MM.1S (cell line): ENCODE data around the gene LIPI.

Experiments used
- DNase-seq: peaks from one replicate; pipeline ENCODE4 v3.0.0-alpha.2; 2015
- H2AFZ ChIP-seq: fragments of 300-600 bp; sonication (generic); 2 replicates; pipeline ENCODE4 v1.6.0; 2016; ENCODE audit warnings: antibody characterized with exemption, low read length
- H3F3A ChIP-seq: fragments of 300-600 bp; sonication (generic); 2 replicates; pipeline ENCODE4 v1.6.1; 2016; ENCODE audit warnings: mild to moderate bottlenecking, antibody characterized with exemption, low read length, moderate library complexity, mixed read lengths; ENCODE audit not compliant: insufficient read depth
- H3K27ac ChIP-seq: fragments of 300-600 bp; sonication (generic); 2 replicates; pipeline ENCODE4 v1.5.1; 2016; ENCODE audit warnings: mild to moderate bottlenecking, low read length
- H3K27me3 ChIP-seq: fragments of 300-600 bp; sonication (generic); replicated peaks from 2 replicates; pipeline ENCODE4 v1.6.0; 2016; ENCODE audit warnings: low read length; ENCODE audit not compliant: insufficient read depth
- H3K36me3 ChIP-seq: fragments of 300-600 bp; sonication (generic); replicated peaks from 2 replicates; pipeline ENCODE4 v1.6.1; 2016; ENCODE audit warnings: mild to moderate bottlenecking, low read length, mixed read lengths; ENCODE audit not compliant: insufficient read depth
- H3K4me1 ChIP-seq: fragments of 300-600 bp; sonication (generic); 2 replicates; pipeline ENCODE4 v1.6.1; 2016; ENCODE audit warnings: low read length, mixed read lengths
- H3K4me2 ChIP-seq: fragments of 300-600 bp; sonication (generic); 2 replicates; pipeline ENCODE4 v1.6.0; 2016; ENCODE audit warnings: low read depth, low read length
- H3K4me3 ChIP-seq: fragments of 300-600 bp; sonication (generic); 2 replicates; pipeline ENCODE4 v1.5.1; 2016; ENCODE audit warnings: low read length, mixed read lengths
- H3K79me2 ChIP-seq: fragments of 300-600 bp; sonication (generic); 2 replicates; pipeline ENCODE4 v1.6.1; 2016; ENCODE audit warnings: mixed run types, low read length, mixed read lengths
- H3K9ac ChIP-seq: fragments of 300-600 bp; sonication (generic); 2 replicates; pipeline ENCODE4 v1.6.1; 2016; ENCODE audit warnings: low read length, mixed read lengths
- H3K9me2 ChIP-seq: fragments of 300-600 bp; sonication (generic); replicated peaks from 2 replicates; pipeline ENCODE4 v1.6.1; 2016; ENCODE audit warnings: mild to moderate bottlenecking, low read length, mixed read lengths; ENCODE audit not compliant: insufficient read depth
- H3K9me3 ChIP-seq: fragments of 300-600 bp; sonication (generic); replicated peaks from 2 replicates; pipeline ENCODE4 v1.6.1; 2016; ENCODE audit warnings: mild to moderate bottlenecking, low read length, mixed read lengths; ENCODE audit not compliant: insufficient read depth
- H4K20me1 ChIP-seq: fragments of 300-600 bp; sonication (generic); 2 replicates; pipeline ENCODE4 v1.6.1; 2016; ENCODE audit warnings: mild to moderate bottlenecking, low read length, moderate library complexity, mixed read lengths; ENCODE audit not compliant: insufficient read depth
- EZH2 ChIP-seq: fragments of 300-600 bp; sonication (generic); optimal IDR thresholded peaks from 2 replicates; pipeline ENCODE3; 2017; ENCODE audit warnings: low read depth, mild to moderate bottlenecking, antibody characterized with exemption, low read length, mixed read lengths
- EZH2phosphoT487 ChIP-seq: fragments of 300-600 bp; sonication (generic); IDR thresholded peaks from 2 replicates; pipeline ENCODE4 v1.6.1; 2018; ENCODE audit warnings: antibody characterized with exemption, low read length
- TF ChIP-seq, protein P1 (sequence below): fragments of 300-600 bp; sonication (generic); IDR thresholded peaks from 2 replicates; pipeline ENCODE4 v1.5.1; 2016; ENCODE audit warnings: antibody characterized with exemption, low read length, mixed read lengths

The LIPI gene

DNA sequence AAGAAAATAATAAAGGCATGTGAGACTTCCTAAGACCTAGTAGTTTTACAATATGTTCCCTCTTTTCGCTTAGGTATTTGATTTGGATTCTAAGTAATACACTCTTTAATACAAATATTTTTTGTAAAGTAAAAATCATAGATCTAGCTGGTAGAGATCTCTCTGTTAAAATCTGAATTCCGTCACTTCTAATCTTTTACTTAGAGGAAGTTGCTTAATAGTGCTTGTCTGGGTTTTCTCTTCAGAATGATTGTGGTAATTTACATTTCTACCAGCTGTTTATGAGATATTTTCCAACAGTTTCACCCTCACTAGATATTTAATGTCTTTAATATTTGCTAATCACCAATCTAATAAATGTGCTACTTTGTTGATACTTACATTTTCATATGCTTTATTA, 28.5 kb upstream of the LIPI start:
- no peak for DNase-seq
- no peaks in the 10 kb centered on the region for H3K27me3 ChIP-seq
- H3K79me2 ChIP-seq, result no peaks in the 10 kb centered on the region
- no peak overlapping the region for H3K9ac ChIP-seq
- H3K27ac ChIP-seq, result no peak overlapping the region
- no peaks in the 10 kb centered on the region for H3K36me3 ChIP-seq
- H3K9me3 ChIP-seq, result no peaks in the 10 kb centered on the region
- no peaks in the 10 kb centered on the region for H3F3A ChIP-seq
- H4K20me1 ChIP-seq, result no peaks in the 10 kb centered on the region
- TF ChIP-seq, protein P1, sequence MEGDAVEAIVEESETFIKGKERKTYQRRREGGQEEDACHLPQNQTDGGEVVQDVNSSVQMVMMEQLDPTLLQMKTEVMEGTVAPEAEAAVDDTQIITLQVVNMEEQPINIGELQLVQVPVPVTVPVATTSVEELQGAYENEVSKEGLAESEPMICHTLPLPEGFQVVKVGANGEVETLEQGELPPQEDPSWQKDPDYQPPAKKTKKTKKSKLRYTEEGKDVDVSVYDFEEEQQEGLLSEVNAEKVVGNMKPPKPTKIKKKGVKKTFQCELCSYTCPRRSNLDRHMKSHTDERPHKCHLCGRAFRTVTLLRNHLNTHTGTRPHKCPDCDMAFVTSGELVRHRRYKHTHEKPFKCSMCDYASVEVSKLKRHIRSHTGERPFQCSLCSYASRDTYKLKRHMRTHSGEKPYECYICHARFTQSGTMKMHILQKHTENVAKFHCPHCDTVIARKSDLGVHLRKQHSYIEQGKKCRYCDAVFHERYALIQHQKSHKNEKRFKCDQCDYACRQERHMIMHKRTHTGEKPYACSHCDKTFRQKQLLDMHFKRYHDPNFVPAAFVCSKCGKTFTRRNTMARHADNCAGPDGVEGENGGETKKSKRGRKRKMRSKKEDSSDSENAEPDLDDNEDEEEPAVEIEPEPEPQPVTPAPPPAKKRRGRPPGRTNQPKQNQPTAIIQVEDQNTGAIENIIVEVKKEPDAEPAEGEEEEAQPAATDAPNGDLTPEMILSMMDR, result no peak
- TF ChIP-seq EZH2phosphoT487 (no peak), EZH2 (no peak)
- no peaks in the 10 kb centered on the region for H3K9me2 ChIP-seq
- H3K4me3 ChIP-seq, result no peak overlapping the region
- no peak overlapping the region for H2AFZ ChIP-seq
- H3K4me1 ChIP-seq, result no peaks in the 10 kb centered on the region
- no peak overlapping the region for H3K4me2 ChIP-seq

DNA sequence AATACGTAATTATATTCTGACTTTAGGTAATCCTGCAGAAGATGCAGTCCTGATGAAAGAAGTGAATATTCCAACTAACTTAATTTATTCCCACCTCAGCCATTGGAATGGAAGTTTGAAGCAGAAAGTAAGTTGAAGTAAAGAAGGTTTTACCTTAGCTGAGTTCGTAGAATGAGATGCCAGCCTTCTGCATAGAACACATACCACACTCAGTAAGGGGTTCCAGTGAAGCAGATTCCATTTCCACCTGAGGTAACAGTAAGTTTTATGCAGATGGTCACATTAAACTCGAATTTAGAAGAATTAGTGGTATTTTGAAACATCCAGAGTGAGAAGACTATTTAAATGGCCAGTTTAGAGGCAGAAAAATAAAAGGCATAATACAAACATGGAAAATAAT, 25.4 kb upstream of the LIPI start:
- TF ChIP-seq EZH2phosphoT487, result no peak
- TF ChIP-seq, protein P1, result no peak
- TF ChIP-seq EZH2, result no peak
- H3K9me2 ChIP-seq, result no peaks in the 10 kb centered on the region

DNA sequence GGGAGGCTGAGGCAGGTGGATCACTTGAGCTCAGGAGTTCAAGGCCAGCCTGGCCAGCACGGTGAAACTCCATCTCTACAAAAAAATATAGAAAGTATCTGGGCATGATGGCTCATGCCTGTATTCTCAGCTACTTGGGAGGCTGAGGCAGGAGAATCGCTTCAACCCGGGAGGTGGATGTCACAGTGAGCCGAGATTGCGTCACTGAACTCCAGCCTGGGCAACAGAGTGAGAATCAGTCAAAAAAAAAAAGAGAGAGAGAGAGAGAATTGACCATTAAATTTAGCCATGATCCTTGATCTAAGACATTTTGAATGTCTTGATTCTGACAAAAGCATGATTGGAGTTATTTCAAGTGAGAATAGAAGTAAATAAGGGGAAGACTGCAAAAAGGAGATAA, 24.3 kb upstream of the LIPI start:
- no peak for TF ChIP-seq EZH2
- TF ChIP-seq, protein P1, result no peak
- TF ChIP-seq EZH2phosphoT487, result no peak
- H4K20me1 ChIP-seq, result no peaks in the 10 kb centered on the region
- no peaks in the 10 kb centered on the region for H3K79me2 ChIP-seq
- H3K9me3 ChIP-seq, result no peaks in the 10 kb centered on the region
- H3K4me1 ChIP-seq, result no peaks in the 10 kb centered on the region
- no peak for DNase-seq
- no peak overlapping the region for H3K9ac ChIP-seq
- H3F3A ChIP-seq, result no peaks in the 10 kb centered on the region
- H3K4me3 ChIP-seq, result no peak overlapping the region
- no peaks in the 10 kb centered on the region for H3K9me2 ChIP-seq
- H3K27ac ChIP-seq, result no peak overlapping the region
- no peak overlapping the region for H2AFZ ChIP-seq
- no peaks in the 10 kb centered on the region for H3K27me3 ChIP-seq
- no peak overlapping the region for H3K4me2 ChIP-seq
- no peaks in the 10 kb centered on the region for H3K36me3 ChIP-seq

More for the DNA sequence above, 25.4 kb upstream of the LIPI start:
- no peaks in the 10 kb centered on the region for H3K79me2 ChIP-seq
- no peak overlapping the region for H3K4me2 ChIP-seq
- no peaks in the 10 kb centered on the region for H3K4me1 ChIP-seq
- no peak overlapping the region for H2AFZ ChIP-seq
- no peaks in the 10 kb centered on the region for H3K27me3 ChIP-seq
- no peaks in the 10 kb centered on the region for H3F3A ChIP-seq
- H3K4me3 ChIP-seq, result no peak overlapping the region
- H4K20me1 ChIP-seq, result no peaks in the 10 kb centered on the region
- no peak for DNase-seq
- no peak overlapping the region for H3K27ac ChIP-seq
- H3K9ac ChIP-seq, result no peak overlapping the region
- no peaks in the 10 kb centered on the region for H3K36me3 ChIP-seq
- H3K9me3 ChIP-seq, result no peaks in the 10 kb centered on the region
